Activated CD4-positive, alpha-beta T cell treated with anti-CD3 and anti-CD28 coated beads for 48 hours (primary cell): ENCODE measurements around the gene DGKE.

ENCODE experiments used
- DNase-seq: peaks from one replicate; pipeline ENCODE4 v3.0.0-alpha.2; 2020

The DGKE gene

GRCh38 chr17:56833809-56834379, at the start of gene DGKE, which contains the start of gene C17orf67:
TSS of gene DGKE (plus strand) at chr17:56834151. CDS start at chr17:56834796, 645 bp downstream.
TSS of gene C17orf67 (minus strand) at chr17:56833920. CDS start at chr17:56815810, 18,110 bp downstream.
- peak; percentile 98 for DNase-seq

GRCh38 chr17:56785405-56785804, 48.5 kb upstream of the DGKE start:
- DNase-seq = no peak

- DNase-seq = no peak
These were observed 47.8 kb upstream of the DGKE start for GRCh38 chr17:56785997-56786680.

GRCh38 chr17:56786989-56787482, 46.9 kb upstream of the DGKE start:
- DNase-seq = peak; percentile 78

GRCh38 chr17:56792267-56792666, 41.7 kb upstream of the DGKE start:
- no peak for DNase-seq

GRCh38 chr17:56793531-56793930, 40.4 kb upstream of the DGKE start:
- no peak for DNase-seq

- no peak for DNase-seq
These were observed 40.0 kb upstream of the DGKE start for GRCh38 chr17:56793957-56794356.

GRCh38 chr17:56795221-56795865, 38.6 kb upstream of the DGKE start:
- no peak for DNase-seq

GRCh38 chr17:56796536-56796935, 37.4 kb upstream of the DGKE start:
- DNase-seq = no peak

- DNase-seq = no peak
These were observed 35.0 kb upstream of the DGKE start for GRCh38 chr17:56798916-56799315.

- no peak for DNase-seq
These were observed 32.3 kb upstream of the DGKE start for GRCh38 chr17:56801459-56802178.

- no peak for DNase-seq
These were observed 30.9 kb upstream of the DGKE start for GRCh38 chr17:56803071-56803470.

- no peak for DNase-seq
These were observed 29.5 kb upstream of the DGKE start for GRCh38 chr17:56804454-56804853.

- no peak for DNase-seq
These were observed 27.0 kb upstream of the DGKE start for GRCh38 chr17:56806949-56807348.

GRCh38 chr17:56807723-56808122, 26.2 kb upstream of the DGKE start:
- no peak for DNase-seq

- DNase-seq = no peak
These were observed 25.4 kb upstream of the DGKE start for GRCh38 chr17:56808503-56808902.

GRCh38 chr17:56809106-56809819, 24.7 kb upstream of the DGKE start:
- DNase-seq = no peak

GRCh38 chr17:56809820-56810179, 24.2 kb upstream of the DGKE start:
- DNase-seq = no peak

GRCh38 chr17:56810343-56810742, 23.6 kb upstream of the DGKE start:
- DNase-seq = no peak

- no peak for DNase-seq
These were observed 22.8 kb upstream of the DGKE start for GRCh38 chr17:56810891-56811775.

GRCh38 chr17:56812901-56813388, 21.0 kb upstream of the DGKE start:
- DNase-seq = no peak

- no peak for DNase-seq
These were observed 18.2 kb upstream of the DGKE start for GRCh38 chr17:56815711-56816110.
